Stimulated activated memory B cell treated with anti-CD40 and anti-IgM and Interleukin-4, amounts not matched to agents 10 μg/mL and 1 μg/mL and 100 μg/mL, for 72 hours (primary cell): ENCODE results near the gene PPM1L.
"Not testable (repeated sequence)": the region's sequence is repeated elsewhere in the genome, so short reads cannot be mapped to it uniquely, and the experiment has no call there.

Experiments
- ATAC-seq: fragments of 150-1000 bp; cut with Tn5 transposase; 2 replicates; pipeline ENCODE4 v1.10.0; 2021
- H3K27ac Mint-ChIP-seq: one replicate; pipeline ENCODE4 v1.8.0; 2022; ENCODE audit warnings: mild to moderate bottlenecking, mixed read lengths
- H3K27me3 Mint-ChIP-seq: one replicate; pipeline ENCODE4 v1.8.0; 2022; ENCODE audit warnings: mixed read lengths
- H3K36me3 Mint-ChIP-seq: one replicate; pipeline ENCODE4 v1.8.0; 2022; ENCODE audit warnings: mixed read lengths
- H3K4me1 Mint-ChIP-seq: one replicate; pipeline ENCODE4 v1.8.0; 2022; ENCODE audit warnings: mixed read lengths
- H3K4me3 Mint-ChIP-seq: one replicate; pipeline ENCODE4 v1.8.0; 2022; ENCODE audit warnings: mild to moderate bottlenecking, moderate library complexity, mixed read lengths
- H3K9me3 Mint-ChIP-seq: one replicate; pipeline ENCODE4 v1.8.0; 2022; ENCODE audit warnings: mixed read lengths

Gene PPM1L

GRCh38 chr3:161020256-161020655 lies 264.2 kb downstream of the PPM1L start:
- ATAC-seq: no peak
- no peaks in the 10 kb centered on the region for H3K4me1 Mint-ChIP-seq
- H3K4me3 Mint-ChIP-seq: no peak overlapping the region
- H3K27me3 Mint-ChIP-seq: no peaks in the 10 kb centered on the region
- H3K27ac Mint-ChIP-seq: peak overlapping the region; percentile 8
- peaks cover 21% of the 10 kb centered on the region for H3K9me3 Mint-ChIP-seq
- peaks cover 14% of the 10 kb centered on the region for H3K36me3 Mint-ChIP-seq

GRCh38 chr3:161025911-161026310 lies 269.9 kb downstream of the PPM1L start:
- Mint-ChIP-seq H3K4me1 (no peaks in the 10 kb centered on the region), H3K27me3 (no peaks in the 10 kb centered on the region), H3K4me3 (no peak overlapping the region), H3K27ac (no peak overlapping the region), H3K9me3 (peaks cover 16% of the 10 kb centered on the region), H3K36me3 (peaks cover 18% of the 10 kb centered on the region)
- no peak for ATAC-seq

- no peak overlapping the region for H3K4me3 Mint-ChIP-seq
- ATAC-seq: no peak
- no peak overlapping the region for H3K27ac Mint-ChIP-seq
- peaks cover 11% of the 10 kb centered on the region for H3K9me3 Mint-ChIP-seq
- H3K4me1 Mint-ChIP-seq: no peaks in the 10 kb centered on the region
- H3K36me3 Mint-ChIP-seq: peaks cover 21% of the 10 kb centered on the region
- H3K27me3 Mint-ChIP-seq: no peaks in the 10 kb centered on the region
Measured at GRCh38 chr3:161026612-161027510, 270.8 kb downstream of the PPM1L start.

- no peaks in the 10 kb centered on the region for H3K4me1 Mint-ChIP-seq
- no peaks in the 10 kb centered on the region for H3K27me3 Mint-ChIP-seq
- peaks cover 9% of the 10 kb centered on the region for H3K9me3 Mint-ChIP-seq
- H3K4me3 Mint-ChIP-seq: no peak overlapping the region
- peaks cover 17% of the 10 kb centered on the region for H3K36me3 Mint-ChIP-seq
- no peak for ATAC-seq
- H3K27ac Mint-ChIP-seq: no peak overlapping the region
Measured at GRCh38 chr3:161028555-161029153, 272.6 kb downstream of the PPM1L start.

- no peak for ATAC-seq
- Mint-ChIP-seq H3K9me3 (peaks cover 7% of the 10 kb centered on the region), H3K27ac (no peak overlapping the region)
Measured at GRCh38 chr3:161031134-161031533, 275.1 kb downstream of the PPM1L start.

GRCh38 chr3:161034913-161035550 lies 279.0 kb downstream of the PPM1L start:
- peak; percentile 82 for ATAC-seq
- H3K4me1 Mint-ChIP-seq: peaks cover 17% of the 10 kb centered on the region
- H3K36me3 Mint-ChIP-seq: peaks cover 10% of the 10 kb centered on the region
- H3K4me3 Mint-ChIP-seq: peak overlapping the region; percentile 23
- peak overlapping the region; percentile 48 for H3K27ac Mint-ChIP-seq
- not testable (repeated sequence) for H3K27me3 Mint-ChIP-seq, H3K9me3 Mint-ChIP-seq

More at GRCh38 chr3:161031134-161031533, 275.1 kb downstream of the PPM1L start:
- Mint-ChIP-seq H3K36me3 (peaks cover 14% of the 10 kb centered on the region), H3K4me1 (peaks cover 15% of the 10 kb centered on the region), H3K4me3 (no peak overlapping the region), H3K27me3 (no peaks in the 10 kb centered on the region)

GRCh38 chr3:161035711-161036110 lies 279.7 kb downstream of the PPM1L start:
- Mint-ChIP-seq H3K4me3 (no peak overlapping the region), H3K36me3 (peaks cover 10% of the 10 kb centered on the region), H3K27me3 (no peaks in the 10 kb centered on the region), H3K4me1 (peaks cover 17% of the 10 kb centered on the region), H3K9me3 (peaks cover 7% of the 10 kb centered on the region), H3K27ac (peak overlapping the region; percentile 48)
- ATAC-seq: peak; percentile 70

GRCh38 chr3:161038725-161039124 lies 282.7 kb downstream of the PPM1L start:
- Mint-ChIP-seq H3K9me3 (no peaks in the 10 kb centered on the region), H3K27me3 (no peaks in the 10 kb centered on the region), H3K27ac (no peak overlapping the region), H3K4me1 (peaks cover 17% of the 10 kb centered on the region), H3K4me3 (no peak overlapping the region), H3K36me3 (peaks cover 6% of the 10 kb centered on the region)
- no peak for ATAC-seq

GRCh38 chr3:161042023-161042501 lies 286.0 kb downstream of the PPM1L start:
- no peak for ATAC-seq
- Mint-ChIP-seq H3K4me3 (no peak overlapping the region), H3K27me3 (no peaks in the 10 kb centered on the region)

GRCh38 chr3:161043336-161044035 lies 287.5 kb downstream of the PPM1L start:
- peak; percentile 55 for ATAC-seq
- Mint-ChIP-seq H3K27ac (peak overlapping the region; percentile 64), H3K27me3 (no peaks in the 10 kb centered on the region), H3K4me1 (no peaks in the 10 kb centered on the region), H3K9me3 (peaks cover 5% of the 10 kb centered on the region), H3K36me3 (peaks cover 13% of the 10 kb centered on the region), H3K4me3 (no peak overlapping the region)

More at GRCh38 chr3:161042023-161042501, 286.0 kb downstream of the PPM1L start:
- Mint-ChIP-seq H3K27ac (no peak overlapping the region), H3K4me1 (no peaks in the 10 kb centered on the region), H3K9me3 (peaks cover 3% of the 10 kb centered on the region), H3K36me3 (peaks cover 13% of the 10 kb centered on the region)

GRCh38 chr3:161049683-161050248 lies 293.7 kb downstream of the PPM1L start:
- H3K27me3 Mint-ChIP-seq: no peaks in the 10 kb centered on the region
- peaks cover 7% of the 10 kb centered on the region for H3K36me3 Mint-ChIP-seq
- H3K9me3 Mint-ChIP-seq: peaks cover 5% of the 10 kb centered on the region
- H3K4me1 Mint-ChIP-seq: peaks cover 7% of the 10 kb centered on the region
- no peak for ATAC-seq
- no peak overlapping the region for H3K4me3 Mint-ChIP-seq
- H3K27ac Mint-ChIP-seq: no peak overlapping the region

- H3K36me3 Mint-ChIP-seq: no peaks in the 10 kb centered on the region
- ATAC-seq: peak; percentile 73
- H3K4me1 Mint-ChIP-seq: peaks cover 7% of the 10 kb centered on the region
- peaks cover 2% of the 10 kb centered on the region for H3K9me3 Mint-ChIP-seq
- no peak overlapping the region for H3K27ac Mint-ChIP-seq
- H3K4me3 Mint-ChIP-seq: no peak overlapping the region
- no peaks in the 10 kb centered on the region for H3K27me3 Mint-ChIP-seq
Measured at GRCh38 chr3:161050935-161051334, 294.9 kb downstream of the PPM1L start.

- Mint-ChIP-seq H3K9me3 (peaks cover 2% of the 10 kb centered on the region), H3K27ac (no peak overlapping the region), H3K36me3 (no peaks in the 10 kb centered on the region), H3K4me3 (no peak overlapping the region), H3K27me3 (no peaks in the 10 kb centered on the region), H3K4me1 (peaks cover 7% of the 10 kb centered on the region)
- ATAC-seq: no peak
Measured at GRCh38 chr3:161051856-161052255, 295.8 kb downstream of the PPM1L start.

GRCh38 chr3:161054860-161055604 lies 299.0 kb downstream of the PPM1L start:
- H3K27me3 Mint-ChIP-seq: no peaks in the 10 kb centered on the region
- H3K36me3 Mint-ChIP-seq: no peaks in the 10 kb centered on the region
- peaks cover 7% of the 10 kb centered on the region for H3K4me1 Mint-ChIP-seq
- H3K27ac Mint-ChIP-seq: no peak overlapping the region
- no peak for ATAC-seq
- H3K9me3 Mint-ChIP-seq: no peaks in the 10 kb centered on the region
- no peak overlapping the region for H3K4me3 Mint-ChIP-seq
